Fibroblast of gingiva (primary cell): Measurements from ENCODE around the gene BSG.
"Not testable (repeated sequence)": the region's sequence is repeated elsewhere in the genome, so short reads cannot be mapped to it uniquely, and the experiment has no call there.

Experiments
- DNase-seq: peaks from one replicate; pipeline ENCODE4 v3.0.0-alpha.2; 2011; ENCODE audit warnings: low read depth

BSG gene

DNA sequence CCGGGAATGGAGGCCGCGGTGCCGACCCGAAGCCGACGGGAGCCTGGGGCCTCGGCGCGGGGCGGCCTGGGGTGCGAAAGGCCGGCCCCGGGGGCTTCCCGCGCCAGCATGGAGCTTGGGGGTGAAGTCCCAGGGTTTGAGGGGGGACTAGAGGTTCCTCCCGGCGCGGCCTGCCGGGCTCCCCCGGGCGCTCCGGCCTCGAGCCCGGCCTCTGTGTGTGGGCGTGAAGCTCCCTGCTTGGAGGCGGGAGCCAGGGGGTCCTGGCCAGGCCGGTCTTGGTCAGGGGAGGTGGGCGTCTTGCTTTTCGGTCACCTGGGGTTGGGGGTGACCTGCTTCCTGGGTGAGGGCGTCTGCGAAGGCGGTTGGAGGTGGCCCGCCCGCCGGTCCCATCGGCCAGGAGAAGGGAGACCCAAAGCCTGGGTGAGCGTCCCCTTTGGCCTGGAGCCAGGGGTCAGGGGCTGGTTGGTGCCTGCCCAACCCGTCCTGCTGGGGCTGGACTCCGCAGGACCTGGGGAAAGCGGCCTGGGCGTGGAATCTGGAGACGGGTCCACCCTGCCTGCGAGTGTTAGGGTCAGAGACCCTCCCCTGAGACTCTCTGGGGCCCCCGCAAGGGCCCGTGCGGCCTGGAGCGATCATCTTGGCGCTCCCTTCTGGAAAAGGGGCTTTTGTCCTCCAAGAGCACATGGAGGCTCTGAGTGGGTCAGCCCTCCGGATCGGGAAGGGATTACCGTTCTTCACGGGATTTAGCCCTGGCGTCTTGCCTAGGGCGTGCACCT lies 535 bp downstream of the BSG start:
- DNase-seq = peak; percentile 48

DNA sequence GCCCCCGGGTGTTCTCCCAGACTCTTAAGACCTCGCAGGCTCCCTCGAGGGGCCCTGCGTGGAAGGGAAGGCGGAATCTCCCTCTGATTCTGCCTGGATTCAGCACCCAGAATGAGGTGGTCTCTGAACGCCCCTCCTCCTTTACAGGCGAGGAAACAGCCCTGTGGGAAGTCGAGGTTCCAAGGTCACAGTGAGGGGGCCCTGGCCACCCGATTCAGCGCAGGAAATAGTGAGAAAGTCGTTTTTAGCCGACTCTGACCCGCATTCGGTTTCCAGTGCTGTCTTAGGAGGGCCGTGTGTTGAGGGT lies 1.1 kb downstream of the BSG start:
- no peak for DNase-seq

DNA sequence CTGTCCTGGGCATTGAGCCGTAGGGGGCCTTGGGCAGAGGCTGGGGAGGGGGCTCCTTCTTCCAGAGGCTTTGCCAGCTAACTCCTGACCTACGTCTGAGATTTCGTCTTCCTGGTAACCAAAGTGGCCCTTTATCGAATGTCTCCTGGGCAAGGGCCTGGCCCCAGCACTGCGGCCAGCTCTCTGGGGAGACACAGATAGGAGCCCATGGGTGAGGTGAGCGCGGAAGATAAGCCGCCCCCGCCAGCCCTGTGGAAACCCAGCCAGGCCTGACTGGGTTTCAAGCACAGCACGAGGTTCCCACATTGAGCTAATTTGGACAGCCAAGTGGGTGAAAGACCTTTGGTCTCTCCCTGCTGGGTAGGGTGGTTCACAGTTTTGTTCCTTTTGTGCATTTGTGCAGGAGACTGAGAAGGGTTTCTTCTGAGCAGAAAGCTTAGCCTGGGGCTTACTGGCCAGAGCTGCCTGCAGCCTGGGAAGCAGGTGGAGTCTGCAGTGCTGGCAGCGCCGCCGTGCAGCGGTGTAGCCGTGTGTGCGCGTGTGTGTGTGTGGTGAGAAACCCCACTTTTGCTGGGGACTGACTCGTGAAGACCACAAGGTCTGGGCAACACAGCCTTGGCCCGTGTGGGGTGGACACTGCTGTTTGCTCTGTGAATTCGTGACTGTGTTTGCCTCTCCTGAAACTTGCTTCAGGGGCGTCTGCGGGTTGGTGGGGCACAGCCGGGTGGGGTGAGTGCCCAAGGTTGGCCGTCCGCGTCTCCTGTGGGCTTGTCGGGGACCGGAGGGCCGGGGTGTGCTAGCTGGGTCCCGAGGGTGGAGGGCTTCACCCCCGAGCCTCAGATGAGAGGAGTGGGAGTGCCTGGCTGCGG lies 2.5 kb downstream of the BSG start:
- peak; percentile 58 for DNase-seq

DNA sequence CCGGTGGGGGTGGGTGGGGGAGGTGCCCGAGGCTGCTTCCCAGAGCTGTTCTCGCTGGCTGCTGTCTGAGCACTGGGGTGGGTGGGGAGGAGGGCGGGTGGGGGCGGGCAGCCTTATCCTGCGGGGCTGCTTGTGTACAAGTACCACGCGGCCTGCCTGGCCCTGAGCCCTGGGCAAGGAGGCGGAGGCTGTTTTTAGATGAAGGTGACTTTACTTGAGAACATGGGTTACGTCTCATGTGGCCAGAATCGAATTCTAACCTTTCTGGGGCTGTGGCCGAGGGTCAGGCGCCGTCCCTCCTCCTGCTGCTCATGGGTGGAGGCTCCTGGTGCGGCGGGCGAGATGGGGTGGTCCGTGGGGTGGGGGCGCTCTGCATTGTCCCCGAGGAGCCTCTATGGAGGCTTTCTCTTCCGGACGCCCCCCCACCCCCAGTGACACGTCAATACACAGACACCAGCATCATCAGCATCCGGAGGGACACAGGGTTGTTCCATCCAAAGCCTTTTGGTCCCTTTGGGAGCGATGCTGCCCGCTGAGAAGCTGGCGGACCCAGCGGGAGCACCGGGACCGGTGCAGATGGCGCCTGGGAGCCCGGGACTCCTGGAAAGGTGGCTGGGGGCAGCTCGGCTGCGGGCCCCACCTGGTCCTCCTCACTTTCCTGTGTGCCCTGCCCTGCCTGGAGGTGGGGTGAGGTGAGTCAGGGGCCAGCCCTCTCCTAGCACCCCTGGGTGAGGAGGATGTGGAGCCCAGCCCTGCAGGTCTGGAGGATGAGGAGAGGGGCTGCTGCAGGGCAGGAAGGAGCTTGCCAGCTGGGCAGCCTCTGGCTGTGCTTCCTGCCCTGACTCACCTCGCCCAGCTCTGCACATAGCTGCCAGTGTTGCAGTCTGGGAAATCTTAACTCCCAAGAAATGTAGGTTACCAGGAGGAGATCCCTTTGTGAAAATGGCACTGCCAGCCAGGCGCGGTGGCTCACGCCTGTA lies 3.4 kb downstream of the BSG start:
- DNase-seq = peak; percentile 24

DNA sequence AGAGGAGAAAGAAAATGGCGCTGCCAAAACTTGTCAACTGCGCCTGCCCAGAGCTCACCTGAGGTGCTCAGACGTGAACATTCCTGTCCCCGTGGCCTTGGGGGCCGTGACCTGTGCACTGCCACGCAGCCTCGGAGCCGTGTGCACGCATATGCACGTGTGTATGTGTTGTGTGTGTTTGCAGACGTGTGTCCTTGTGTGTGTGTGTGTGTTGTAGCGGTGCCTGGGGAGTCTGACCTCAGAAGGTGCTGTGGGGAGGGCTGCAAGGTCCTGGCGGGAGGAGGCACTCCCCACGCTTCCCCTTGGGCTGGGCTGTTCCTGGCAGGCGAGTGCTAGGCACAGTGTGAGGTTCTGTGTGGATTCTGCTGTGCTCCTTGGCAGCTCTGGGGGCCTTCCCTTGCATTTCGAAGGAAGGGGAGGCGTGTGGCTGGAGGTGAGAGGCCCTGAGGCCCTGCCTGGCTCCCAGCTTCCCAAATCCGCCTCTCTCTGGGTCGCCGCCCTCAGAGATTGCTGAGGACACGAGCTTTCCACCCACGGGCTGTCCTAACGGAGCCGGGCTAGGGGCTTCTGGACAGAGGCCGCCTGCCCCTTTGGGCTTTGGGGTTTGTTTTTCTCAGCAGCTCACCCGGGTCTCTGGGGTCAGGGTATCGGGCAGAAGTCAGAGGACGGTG lies 4.5 kb downstream of the BSG start:
- no peak for DNase-seq

DNA sequence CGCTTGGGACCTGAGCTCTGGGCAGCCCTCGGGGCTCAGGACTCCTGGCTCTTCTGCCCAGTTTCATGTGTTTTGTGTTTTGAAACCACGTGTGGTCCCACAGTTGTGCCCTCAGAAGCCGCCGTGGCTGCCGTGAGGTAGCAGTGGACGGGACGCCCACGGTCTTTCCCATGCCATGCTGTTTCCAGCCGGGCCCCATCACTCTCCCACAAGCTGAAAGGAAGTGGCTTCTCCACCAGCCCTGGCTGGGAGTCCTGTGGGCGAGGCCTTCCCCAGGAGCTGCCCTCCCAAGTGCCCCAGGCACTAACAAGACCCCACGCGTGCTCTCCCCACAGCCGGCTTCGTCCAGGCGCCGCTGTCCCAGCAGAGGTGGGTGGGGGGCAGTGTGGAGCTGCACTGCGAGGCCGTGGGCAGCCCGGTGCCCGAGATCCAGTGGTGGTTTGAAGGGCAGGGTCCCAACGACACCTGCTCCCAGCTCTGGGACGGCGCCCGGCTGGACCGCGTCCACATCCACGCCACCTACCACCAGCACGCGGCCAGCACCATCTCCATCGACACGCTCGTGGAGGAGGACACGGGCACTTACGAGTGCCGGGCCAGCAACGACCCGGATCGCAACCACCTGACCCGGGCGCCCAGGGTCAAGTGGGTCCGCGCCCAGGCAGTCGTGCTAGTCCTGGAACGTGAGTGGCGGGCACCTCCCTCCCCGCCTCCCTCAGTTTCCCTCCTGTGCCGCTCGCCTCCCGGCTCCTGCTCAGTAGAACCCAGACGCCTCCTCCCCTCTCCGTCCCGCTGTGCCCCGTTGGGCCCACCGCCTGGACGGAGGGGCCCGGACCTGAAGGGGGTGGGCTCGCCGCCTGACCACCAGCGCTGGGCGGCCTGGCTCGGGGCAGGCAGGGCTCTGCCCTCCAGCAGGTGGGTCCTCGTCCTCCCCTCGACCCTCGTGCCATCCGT lies 5.3 kb downstream of the BSG start:
- no peak for DNase-seq

DNA sequence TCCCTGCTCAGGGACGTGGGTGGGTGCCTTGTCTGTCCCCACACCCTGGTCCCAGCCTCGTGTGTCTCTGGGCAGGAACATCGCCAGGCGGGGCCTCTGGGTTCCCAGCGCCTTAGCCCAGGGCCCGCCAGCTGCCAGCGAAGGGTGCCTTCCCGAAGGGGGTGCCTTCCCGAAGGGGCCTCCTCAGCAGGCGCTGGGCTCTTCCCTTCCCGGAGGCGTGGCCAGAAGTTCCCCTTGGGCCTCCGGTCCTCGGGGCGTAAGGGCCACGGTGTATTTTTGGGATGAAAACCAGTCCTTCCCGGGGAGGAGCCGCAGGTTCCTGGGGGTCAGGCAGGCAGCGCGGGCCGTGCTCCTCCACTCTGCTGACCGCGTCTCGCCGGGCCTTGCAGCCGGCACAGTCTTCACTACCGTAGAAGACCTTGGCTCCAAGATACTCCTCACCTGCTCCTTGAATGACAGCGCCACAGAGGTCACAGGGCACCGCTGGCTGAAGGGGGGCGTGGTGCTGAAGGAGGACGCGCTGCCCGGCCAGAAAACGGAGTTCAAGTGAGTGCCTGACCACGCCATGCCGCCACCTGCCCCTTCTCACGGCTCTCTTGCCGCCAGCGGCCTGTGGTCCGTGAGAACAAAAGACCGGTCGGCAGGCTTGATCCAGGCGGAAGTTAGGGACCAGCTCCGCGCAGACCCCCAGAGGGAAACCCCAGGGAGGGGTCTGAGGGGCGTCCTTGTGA lies 6.9 kb downstream of the BSG start:
- no peak for DNase-seq

DNA sequence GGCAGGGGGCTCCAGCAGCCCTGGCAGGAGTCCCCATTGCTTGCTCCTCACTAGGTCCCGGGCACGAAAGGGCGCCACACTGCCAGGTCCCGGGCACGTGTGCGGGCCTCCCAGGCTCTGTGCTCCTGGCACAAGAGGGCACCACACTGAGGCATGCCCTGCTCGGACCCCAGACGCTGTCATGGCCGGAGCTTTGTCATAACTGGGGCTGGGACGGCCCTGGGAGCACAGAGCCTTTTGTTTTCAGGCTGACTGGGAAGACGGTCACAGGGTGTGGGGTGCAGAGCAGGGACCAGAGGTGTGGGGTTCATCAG lies 7.4 kb downstream of the BSG start:
- no peak for DNase-seq

DNA sequence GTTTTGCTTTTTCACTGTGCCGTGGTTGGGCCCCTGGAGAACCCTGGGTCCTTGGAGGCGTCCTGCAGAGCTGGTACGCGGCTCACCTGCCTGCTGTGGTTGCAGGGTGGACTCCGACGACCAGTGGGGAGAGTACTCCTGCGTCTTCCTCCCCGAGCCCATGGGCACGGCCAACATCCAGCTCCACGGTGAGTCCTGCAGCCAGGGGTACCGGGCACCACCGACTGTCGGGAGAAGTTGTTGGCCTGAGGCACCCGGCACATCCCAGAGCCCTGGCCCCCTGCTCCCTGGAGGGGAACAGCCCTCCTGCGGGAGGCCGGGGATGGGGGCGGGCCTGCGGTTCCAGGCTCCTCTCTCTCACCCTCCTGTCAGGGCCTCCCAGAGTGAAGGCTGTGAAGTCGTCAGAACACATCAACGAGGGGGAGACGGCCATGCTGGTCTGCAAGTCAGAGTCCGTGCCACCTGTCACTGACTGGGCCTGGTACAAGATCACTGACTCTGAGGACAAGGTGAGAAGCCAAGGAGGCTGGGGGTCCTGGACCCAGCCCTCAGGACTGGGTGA lies 8.0 kb downstream of the BSG start:
- no peak for DNase-seq

DNA sequence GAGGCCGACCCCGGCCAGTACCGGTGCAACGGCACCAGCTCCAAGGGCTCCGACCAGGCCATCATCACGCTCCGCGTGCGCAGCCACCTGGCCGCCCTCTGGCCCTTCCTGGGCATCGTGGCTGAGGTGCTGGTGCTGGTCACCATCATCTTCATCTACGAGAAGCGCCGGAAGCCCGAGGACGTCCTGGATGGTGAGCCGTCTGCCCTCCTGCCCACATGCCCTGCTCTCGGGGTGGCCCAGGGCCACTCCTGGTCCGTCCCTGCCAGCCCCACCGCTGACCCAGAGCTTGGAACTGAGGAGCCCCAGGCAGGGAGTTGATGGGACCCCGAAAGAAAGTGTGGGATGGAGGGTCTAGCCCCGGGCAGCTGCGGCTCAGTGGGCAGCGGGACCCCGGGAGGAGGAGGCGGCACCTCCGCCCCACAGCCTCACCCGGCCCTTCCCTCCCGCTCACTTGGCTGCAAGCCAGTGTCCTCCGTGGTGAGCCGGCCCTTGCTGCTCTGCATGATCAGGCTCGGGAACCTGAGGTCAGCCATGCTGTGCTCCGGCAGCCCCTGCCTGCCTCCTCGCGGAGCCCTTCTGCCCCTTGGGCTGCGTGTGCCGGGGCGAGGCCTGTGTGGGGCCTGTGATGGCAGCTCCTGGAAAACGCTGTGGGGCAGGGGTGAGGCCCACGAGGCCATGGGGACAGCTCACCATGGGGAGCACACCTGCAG lies 9.2 kb downstream of the BSG start:
- DNase-seq = no peak

DNA sequence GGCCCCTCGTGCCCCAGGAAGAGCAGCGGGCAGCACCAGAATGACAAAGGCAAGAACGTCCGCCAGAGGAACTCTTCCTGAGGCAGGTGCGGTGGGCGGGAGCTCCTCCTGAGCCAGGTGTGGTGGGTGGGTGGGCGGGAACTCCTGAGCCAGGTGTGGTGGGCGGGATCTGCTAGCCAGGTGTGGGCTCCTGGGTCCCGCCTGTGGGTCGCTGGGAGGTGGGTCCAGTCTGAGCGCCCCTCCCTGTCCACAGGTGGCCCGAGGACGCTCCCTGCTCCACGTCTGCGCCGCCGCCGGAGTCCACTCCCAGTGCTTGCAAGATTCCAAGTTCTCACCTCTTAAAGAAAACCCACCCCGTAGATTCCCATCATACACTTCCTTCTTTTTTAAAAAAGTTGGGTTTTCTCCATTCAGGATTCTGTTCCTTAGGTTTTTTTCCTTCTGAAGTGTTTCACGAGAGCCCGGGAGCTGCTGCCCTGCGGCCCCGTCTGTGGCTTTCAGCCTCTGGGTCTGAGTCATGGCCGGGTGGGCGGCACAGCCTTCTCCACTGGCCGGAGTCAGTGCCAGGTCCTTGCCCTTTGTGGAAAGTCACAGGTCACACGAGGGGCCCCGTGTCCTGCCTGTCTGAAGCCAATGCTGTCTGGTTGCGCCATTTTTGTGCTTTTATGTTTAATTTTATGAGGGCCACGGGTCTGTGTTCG lies 10.3 kb downstream of the BSG start:
- DNase-seq = peak; percentile 36

DNA sequence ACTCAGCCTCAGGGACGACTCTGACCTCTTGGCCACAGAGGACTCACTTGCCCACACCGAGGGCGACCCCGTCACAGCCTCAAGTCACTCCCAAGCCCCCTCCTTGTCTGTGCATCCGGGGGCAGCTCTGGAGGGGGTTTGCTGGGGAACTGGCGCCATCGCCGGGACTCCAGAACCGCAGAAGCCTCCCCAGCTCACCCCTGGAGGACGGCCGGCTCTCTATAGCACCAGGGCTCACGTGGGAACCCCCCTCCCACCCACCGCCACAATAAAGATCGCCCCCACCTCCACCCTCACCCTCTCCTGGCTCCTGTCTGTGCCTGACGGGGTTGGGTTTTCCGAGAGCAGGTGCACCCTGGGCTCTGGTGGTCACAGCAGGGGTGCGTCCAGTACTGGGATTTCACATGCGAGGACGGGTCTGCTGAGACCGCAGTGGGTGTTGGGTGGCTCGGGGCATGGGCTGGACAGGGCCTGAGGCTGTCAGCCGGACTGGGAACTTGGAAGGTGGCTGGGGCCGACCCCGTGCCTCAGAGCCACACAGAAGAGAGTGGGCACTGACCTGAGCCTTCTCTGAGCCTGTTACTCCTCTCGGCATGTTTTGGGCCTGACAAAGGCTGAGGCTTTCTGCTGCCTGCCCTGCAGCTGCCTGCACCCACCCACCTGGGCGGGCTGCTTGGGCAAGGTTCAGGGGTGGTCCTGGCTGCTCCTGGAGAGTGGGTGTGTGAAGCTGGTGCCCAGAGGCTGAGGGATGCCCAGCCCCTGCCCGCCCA lies 11.0 kb downstream of the BSG start:
- no peak for DNase-seq

DNA sequence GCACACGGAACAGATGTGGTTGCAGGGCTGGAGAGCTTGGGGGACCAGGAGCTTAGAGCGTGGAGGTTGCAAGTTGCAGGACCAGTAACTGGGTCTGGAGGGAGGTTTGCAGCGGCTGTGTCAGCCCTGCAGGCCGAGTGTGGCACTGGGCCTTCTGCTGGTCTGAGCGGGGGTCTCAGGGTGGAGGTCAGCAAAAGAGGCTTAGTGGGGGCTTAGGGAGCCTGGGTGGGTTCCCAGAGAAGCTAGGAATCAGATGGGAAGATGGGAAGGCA lies 11.5 kb downstream of the BSG start:
- DNase-seq = no peak

DNA sequence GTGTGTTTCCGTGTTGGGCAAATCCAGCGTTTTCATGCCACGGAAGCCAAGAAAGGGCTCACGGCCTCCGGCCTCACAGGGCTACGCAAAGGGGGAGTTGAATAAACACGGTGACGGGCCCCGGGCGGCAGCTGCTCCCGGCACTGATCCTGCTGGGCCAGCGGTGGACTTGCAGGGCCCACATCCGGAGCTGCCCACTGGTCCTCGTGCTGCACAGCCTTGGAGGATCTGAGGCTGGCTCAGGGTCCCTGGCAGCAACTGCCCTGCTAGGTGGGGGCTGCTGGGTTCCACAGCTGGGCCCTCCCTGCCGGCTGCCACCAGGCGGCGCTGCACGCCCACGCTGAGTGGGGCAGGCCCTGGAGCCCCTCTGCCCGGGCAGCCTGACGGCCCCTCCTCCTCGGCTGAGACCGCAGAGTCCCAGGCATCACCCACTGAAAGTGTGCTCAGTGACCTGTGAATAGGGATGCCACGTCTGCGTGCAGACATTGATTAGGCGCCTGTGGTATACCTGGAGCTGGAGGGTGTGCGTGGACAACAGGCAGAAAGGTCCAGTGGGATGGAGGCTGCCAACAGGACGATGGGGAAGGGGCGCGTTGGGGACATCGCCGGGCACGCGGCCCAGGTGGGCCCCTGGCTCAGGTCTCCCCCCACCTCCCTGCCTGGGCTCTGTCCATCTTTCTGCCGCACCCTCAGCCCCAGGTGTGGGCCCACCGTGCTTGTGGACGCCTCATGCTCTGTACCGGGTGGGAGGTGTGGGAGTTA lies 12.0 kb downstream of the BSG start:
- DNase-seq = no peak

DNA sequence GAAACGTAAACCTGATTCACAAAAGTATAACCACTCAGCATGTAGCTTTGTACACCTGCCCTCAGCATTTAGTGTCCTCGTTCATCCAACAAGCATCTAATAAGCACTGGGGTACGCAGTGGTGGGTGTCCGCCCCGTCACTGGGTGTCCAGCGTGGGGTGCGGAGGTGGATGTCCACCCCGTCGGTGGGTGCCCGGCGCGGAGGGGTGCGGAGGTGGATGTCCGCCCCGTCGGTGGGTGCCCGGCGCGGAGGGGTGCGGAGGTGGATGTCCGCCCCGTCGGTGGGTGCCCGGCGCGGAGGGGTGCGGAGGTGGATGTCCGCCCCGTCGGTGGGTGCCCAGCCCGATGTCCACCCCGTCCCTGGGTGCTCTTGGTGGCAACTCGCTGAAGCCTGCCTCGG lies 12.8 kb downstream of the BSG start:
- not testable (repeated sequence) for DNase-seq

DNA sequence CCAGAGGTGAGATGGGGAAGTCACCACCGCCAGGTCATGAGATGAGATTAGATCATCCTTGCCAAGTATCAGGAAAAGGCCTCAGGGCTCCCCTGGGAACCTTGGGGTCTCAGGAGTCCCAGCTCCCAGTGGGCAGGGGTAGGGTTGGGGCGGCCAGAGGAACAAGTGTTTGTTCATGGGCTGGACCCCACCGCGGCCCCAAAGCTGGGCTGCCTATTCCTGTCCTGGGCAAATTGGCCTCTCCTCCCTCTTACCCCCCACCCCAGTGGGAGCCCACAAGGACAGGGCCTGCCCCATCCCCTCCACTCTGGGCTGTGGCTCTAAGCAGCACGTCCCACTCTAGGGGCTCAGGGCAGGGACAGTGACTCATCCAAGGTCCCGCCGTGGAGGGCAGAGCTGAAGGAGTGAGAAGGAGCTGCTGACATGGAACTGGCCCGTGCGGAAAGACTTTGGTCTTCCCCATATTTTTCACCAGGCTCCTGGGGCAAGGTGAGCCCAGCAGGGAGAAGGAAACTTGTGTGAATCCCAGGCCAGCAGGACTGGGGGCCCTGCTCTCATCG lies 13.2 kb downstream of the BSG start:
- no peak for DNase-seq
